Endothelial cell of hepatic sinusoid (primary cell): ENCODE measurements around the gene APH1A.
"Not testable (repeated sequence)": the region's sequence is repeated elsewhere in the genome, so short reads cannot be mapped to it uniquely, and the experiment has no call there.

Source experiments
- in situ Hi-C: cut with HindIII; loops from 2 replicates; pipeline ENCODE4 v1.10.0; 2017; ENCODE audit warnings: low sequenced_read_pairs

Gene APH1A

DNA sequence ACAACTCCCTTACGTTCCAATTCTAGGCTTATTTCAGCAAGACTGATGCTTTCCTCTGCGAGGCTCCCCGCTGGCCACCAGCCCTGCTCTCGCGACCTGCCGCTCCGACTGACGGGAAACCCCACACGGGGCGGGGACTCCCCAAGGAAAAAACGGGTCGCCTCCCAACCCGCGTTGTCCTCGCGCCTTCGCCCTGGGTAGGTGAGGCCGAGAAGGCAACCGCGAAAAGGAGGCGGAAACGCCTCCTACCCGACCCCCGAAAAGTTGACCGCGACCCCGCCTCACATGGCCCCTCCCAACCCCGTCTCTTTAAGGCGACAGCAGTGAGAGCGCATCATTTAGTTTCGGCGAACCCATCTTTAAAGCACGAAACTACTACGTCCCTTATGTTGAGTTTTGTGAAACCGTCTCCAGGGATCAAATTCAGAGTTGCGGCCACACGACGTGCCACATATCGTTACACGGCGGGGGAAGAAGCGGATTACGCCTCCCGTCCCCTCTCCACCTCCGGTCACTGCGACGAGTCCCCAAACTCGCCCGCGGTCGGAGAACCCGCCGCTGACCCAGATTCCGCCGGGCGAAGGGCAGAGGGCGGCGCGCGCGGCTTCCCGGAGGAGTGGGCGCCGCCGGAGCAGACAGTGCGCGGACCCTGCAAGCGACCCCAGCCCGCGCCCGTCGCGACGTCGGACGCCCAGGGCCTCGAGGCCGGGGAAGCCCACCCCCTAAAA is 34.1 kb downstream of the APH1A start:
- in situ Hi-C loops = no loop called here

DNA sequence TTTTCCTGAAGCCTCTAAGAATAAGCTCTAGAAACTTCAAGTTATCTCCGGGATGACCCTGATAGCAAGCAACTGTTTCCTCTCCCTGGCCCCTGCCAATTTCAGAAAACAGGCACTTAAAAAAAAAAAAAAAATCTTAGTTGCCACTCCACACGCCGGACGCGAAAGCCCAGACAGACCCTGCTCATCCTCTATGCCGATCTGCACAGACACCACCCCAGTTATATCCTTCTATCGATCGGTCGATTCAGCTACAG is 34.6 kb downstream of the APH1A start:
- in situ Hi-C loops = no loop called here

- in situ Hi-C loops = no loop called here
Observed at GRCh38 chr1:150233359-150234308, 35.2 kb downstream of the APH1A start.

DNA sequence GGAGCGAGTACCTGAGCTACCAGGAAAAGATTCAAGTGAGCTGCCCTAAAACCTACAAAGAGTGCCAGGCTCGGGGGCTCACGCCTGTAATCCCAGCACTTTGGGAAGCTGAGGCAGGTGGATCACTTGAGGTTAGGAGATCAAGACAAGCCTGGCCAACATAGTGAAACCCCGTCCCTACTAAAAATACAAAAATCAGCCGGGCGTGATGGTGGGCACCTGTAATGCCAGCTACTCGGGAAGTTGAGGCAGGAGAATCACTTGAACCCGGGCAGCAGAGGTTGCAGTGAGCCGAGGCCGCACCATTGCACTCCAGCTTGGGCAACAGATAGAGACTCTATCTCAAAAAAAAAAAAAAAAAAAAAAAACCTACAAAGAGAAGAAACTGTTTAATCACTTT is 35.9 kb downstream of the APH1A start:
- in situ Hi-C loops = not testable (repeated sequence)

- in situ Hi-C loops = not testable (repeated sequence)
Observed at GRCh38 chr1:150228246-150228645, 40.6 kb downstream of the APH1A start.

- in situ Hi-C loops = no loop called here
Observed at GRCh38 chr1:150227228-150227627, 41.6 kb downstream of the APH1A start.

- in situ Hi-C loops = no loop called here
Observed at GRCh38 chr1:150226486-150226885, 42.3 kb downstream of the APH1A start.

DNA sequence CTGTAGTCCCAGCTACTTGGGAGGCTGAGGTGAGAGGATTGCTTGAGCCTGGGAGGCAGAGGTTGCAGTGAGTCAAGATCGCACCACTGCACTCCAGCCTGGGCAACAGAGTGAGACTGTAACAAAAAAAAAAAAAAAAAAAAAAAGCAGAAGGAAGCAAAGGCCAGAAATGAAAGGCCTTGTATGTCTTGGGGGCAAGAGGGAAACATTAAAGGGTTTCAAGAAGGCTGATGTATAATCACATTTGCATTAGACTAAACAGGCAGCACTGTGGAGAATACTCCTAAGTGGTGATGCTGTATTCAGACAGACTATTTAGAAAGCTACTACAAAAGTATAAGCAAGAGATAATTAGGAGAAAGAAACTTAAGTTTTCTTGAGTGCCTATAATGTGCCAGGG is 43.3 kb downstream of the APH1A start:
- in situ Hi-C loops = no loop called here

- in situ Hi-C loops = no loop called here
Observed at GRCh38 chr1:150224983-150225382, 43.8 kb downstream of the APH1A start.

DNA sequence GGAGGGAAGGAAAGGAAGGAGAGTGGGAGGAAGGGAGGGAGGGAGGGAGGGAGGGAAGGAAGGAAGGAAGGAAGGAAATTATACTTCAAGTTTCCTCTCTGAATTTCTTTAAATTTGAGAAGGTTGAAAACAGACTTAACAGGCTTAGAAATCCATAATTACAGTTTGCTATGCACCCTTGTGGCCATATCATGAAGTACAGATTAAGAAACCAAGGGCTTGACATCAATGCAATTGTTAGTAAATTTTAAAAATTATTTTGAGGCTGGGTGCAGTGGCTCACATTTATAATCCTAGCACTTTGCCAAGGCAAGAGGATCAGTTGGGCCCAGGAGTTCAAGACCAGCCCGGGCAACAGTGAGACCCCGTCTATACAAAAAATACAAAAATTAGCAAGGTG is 47.3 kb downstream of the APH1A start:
- in situ Hi-C loops = no loop called here

- in situ Hi-C loops = not testable (repeated sequence)
Observed at GRCh38 chr1:150215855-150216254, 53.0 kb downstream of the APH1A start.
